Activated naive CD8-positive, alpha-beta T cell (primary cell): Measurements from ENCODE around the gene BACH2.
"Not testable (repeated sequence)": the region's sequence is repeated elsewhere in the genome, so short reads cannot be mapped to it uniquely, and the experiment has no call there.

ENCODE experiments used
- H3K27ac Mint-ChIP-seq: one replicate; pipeline ENCODE4 v1.8.0; 2021; ENCODE audit warnings: mixed read lengths
- H3K27me3 Mint-ChIP-seq: one replicate; pipeline ENCODE4 v1.8.0; 2021; ENCODE audit warnings: mixed read lengths
- H3K36me3 Mint-ChIP-seq: one replicate; pipeline ENCODE4 v1.8.0; 2021; ENCODE audit warnings: mixed read lengths
- H3K4me1 Mint-ChIP-seq: one replicate; pipeline ENCODE4 v1.8.0; 2021; ENCODE audit warnings: low read depth, mixed read lengths
- H3K4me3 Mint-ChIP-seq: one replicate; pipeline ENCODE4 v1.8.0; 2021; ENCODE audit warnings: mild to moderate bottlenecking, mixed read lengths
- H3K9me3 Mint-ChIP-seq: one replicate; pipeline ENCODE4 v1.8.0; 2021; ENCODE audit warnings: low read depth, mixed read lengths

BACH2 gene

DNA sequence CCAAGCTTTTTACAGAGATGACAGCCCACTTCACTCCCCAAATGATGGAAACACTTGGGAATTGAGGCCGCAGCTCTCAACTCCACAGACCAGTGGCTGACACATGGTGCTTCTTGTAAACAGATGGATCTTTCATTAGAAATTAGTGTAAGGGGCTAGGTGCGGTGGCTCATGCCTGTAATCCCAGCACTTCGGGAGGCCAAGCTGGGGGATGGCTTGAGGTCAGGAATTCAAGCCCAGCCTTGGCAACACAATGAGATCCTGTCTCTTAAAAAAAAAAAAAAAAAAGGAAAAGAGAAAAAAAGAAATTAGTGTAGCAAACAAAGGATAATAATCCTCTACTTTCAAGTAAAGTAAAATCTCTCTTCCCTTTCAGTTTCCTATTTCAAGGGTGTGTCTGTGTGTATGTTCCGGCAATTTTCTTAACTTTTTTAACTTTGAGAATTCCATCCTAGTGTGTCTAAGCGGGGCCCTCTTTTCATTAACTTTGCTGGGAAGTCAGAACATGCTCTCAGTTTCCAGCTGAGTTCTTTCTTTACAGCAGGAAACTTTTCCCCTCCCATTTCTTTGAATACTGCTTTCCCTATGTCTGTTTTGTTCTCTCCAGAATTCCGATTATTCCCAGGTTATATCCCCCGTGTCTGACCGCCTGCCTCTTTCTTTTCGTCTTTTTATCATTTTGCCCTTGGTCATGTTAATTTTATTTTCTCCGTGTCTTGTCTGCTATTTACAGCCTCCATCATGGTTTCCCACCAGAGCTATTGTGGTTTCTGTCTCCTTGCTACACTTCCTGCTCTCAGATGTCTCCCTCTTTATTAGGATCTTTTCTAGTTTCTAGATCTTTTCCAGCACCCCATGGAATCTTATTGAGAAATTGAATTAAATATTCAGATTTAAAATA is 386.4 kb downstream of the BACH2 start:
- H3K4me3 Mint-ChIP-seq, H3K27ac Mint-ChIP-seq, H3K36me3 Mint-ChIP-seq, H3K27me3 Mint-ChIP-seq, H3K4me1 Mint-ChIP-seq, H3K9me3 Mint-ChIP-seq: not testable (repeated sequence)

DNA sequence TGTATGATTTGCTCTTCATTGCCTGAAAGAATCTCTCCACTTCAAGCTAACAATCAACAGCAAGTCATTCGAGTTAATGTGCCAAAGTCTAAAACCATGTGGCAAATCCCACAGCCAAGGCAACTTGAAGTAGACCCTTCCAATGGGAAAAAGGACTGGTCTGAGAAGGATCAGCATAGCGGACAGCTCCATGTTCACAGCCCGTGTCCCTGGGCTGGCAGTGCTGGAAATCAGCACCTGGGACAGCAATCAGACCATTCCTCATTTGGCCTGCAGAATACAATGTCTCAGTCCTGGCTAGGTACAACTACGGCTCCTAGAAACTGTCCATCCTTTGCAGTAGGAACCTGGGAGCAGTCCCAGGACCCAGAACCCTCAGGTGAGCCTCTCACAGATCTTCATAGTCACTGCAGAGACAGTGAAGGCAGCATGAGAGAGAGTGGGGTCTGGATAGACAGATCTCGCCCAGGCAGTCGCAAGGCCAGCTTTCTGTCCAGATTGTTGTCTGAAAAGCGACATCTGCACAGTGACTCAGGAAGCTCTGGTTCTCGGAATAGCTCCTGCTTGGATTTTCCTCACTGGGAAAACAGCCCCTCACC is 401.3 kb downstream of the BACH2 start:
- no peaks in the 10 kb centered on the region for H3K9me3 Mint-ChIP-seq
- H3K27me3 Mint-ChIP-seq = peaks cover 29% of the 10 kb centered on the region
- H3K36me3 Mint-ChIP-seq = no peaks in the 10 kb centered on the region
- no peak overlapping the region for H3K27ac Mint-ChIP-seq
- H3K4me1 Mint-ChIP-seq = peaks cover 2% of the 10 kb centered on the region
- H3K4me3 Mint-ChIP-seq = no peak overlapping the region

DNA sequence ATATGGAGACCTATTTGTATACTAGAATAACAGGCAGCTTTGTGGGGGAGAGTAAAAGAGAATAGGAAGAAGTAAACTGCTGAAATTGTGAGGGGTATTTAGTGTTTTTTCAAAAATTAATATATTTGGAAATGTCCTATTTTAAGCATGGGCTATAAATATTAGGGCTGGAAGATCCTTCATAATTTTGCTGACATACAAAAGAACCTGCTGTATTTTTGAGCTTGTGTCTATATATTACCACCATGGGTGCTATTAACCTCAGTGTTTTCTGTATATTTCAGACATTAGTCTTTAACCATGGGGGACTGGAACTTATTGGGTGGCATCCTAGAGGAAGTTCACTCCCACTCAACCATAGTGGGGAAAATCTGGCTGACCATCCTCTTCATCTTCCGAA is 402.5 kb downstream of the BACH2 start, which contains the start of gene GJA10:
TSS of gene GJA10 (plus strand) at position 301 of the 400 bp plus-strand sequence. CDS start at position 301, 0 bp downstream.
- Mint-ChIP-seq H3K4me3 (no peak within 1 kb of the TSS), H3K4me1 (peaks cover 2% of the 10 kb centered on the region), H3K9me3 (no peaks in the 10 kb centered on the region), H3K27me3 (peaks cover 28% of the 10 kb centered on the region), H3K27ac (no peak within 1 kb of the TSS), H3K36me3 (no peaks in the 10 kb centered on the region)

DNA sequence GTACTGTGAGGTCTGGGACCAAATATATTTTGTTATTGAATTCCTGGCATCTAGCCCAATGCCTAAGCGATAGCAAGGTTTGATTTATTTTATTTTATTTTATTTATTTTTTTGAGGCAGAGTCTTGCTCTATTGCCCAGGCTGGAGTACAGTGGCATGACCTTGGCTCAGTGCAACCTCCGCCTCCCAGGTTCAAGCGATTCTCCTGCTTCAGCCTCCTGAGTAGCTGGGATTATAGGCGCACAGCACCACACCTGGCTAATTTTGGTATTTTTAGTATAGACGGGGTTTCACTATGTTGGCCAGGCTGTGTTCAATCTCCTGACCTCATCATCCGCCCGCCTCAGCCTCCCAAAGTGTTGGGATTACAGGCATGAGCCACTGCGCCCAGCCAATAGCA is 404.1 kb downstream of the BACH2 start:
- not testable (repeated sequence) for H3K27ac Mint-ChIP-seq, H3K36me3 Mint-ChIP-seq, H3K4me3 Mint-ChIP-seq, H3K9me3 Mint-ChIP-seq, H3K4me1 Mint-ChIP-seq
- peaks cover 29% of the 10 kb centered on the region for H3K27me3 Mint-ChIP-seq

DNA sequence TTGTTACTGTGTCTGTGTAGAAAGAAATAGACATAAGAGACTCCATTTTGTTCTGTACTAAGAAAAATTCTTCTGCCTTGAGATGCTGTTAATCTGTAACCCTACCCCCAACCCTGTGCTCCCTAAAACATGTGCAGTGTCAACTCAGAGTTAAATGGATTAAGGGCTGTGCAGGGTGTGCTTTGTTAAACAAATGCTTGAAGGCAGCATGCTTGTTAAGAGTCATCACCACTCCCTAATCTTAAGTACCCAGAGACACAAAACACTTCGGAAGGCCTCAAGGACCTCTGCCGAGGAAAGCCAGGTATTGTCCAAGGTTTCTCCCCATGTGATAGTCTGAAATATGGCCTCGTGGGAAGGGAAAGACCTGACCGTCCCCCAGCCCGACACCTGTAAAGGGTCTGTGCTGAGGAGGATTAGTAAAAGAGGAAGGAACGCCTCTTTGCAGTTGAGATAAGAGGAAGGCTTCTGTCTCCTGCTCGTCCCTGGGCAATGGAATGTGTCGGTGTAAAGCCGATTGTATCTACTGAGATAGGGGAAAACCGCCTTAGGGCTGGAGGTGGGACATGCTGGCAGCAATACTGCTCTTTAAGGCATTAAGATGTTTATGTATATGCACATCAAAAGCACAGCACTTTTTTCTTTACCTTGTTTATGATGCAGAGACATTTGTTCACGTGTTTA is 405.7 kb downstream of the BACH2 start:
- H3K27me3 Mint-ChIP-seq = peaks cover 25% of the 10 kb centered on the region
- H3K9me3 Mint-ChIP-seq, H3K4me3 Mint-ChIP-seq, H3K36me3 Mint-ChIP-seq, H3K27ac Mint-ChIP-seq, H3K4me1 Mint-ChIP-seq: not testable (repeated sequence)

DNA sequence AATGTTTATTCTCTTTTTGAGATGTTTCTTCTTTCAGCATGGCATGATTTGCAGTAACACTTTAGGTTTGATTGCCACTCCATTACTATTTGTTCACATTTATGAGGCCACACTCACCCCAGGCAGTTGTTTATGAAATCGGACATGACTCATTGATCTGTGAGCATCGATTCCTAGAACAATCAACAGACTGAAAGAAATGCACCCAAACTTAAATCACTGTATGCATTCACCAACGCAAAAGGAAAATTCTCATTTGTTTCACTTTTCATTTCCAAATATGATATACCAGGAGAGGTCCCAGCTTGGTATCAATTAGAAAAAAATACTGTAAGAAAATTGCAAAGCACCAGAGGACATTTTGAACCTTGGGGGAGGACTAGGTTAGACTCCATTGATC is 407.8 kb downstream of the BACH2 start:
- Mint-ChIP-seq H3K27ac (no peak overlapping the region), H3K9me3 (no peaks in the 10 kb centered on the region), H3K4me3 (no peak overlapping the region), H3K36me3 (no peaks in the 10 kb centered on the region), H3K4me1 (peaks cover 3% of the 10 kb centered on the region), H3K27me3 (peaks cover 17% of the 10 kb centered on the region)

DNA sequence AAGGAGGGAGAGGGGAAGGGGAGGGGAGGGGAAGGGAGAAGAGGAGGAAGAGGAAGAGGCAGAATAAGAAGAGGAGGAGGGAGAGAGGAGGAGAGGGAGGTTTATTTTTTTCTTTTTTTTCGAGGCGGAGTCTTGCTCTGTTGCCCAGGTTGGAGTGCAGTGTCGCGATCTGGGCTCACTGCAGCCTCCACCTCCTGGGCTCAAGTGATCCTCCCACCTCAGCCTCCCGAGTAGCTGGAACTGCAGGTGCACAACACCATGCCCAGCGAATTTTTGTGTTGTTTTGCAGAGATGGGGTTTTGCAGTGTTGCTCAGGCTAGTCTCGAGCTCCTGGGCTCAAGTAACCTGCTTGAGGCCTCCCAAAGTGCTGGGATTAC is 408.5 kb downstream of the BACH2 start:
- Mint-ChIP-seq H3K27ac (no peak overlapping the region), H3K4me3 (no peak overlapping the region), H3K27me3 (peaks cover 10% of the 10 kb centered on the region)

DNA sequence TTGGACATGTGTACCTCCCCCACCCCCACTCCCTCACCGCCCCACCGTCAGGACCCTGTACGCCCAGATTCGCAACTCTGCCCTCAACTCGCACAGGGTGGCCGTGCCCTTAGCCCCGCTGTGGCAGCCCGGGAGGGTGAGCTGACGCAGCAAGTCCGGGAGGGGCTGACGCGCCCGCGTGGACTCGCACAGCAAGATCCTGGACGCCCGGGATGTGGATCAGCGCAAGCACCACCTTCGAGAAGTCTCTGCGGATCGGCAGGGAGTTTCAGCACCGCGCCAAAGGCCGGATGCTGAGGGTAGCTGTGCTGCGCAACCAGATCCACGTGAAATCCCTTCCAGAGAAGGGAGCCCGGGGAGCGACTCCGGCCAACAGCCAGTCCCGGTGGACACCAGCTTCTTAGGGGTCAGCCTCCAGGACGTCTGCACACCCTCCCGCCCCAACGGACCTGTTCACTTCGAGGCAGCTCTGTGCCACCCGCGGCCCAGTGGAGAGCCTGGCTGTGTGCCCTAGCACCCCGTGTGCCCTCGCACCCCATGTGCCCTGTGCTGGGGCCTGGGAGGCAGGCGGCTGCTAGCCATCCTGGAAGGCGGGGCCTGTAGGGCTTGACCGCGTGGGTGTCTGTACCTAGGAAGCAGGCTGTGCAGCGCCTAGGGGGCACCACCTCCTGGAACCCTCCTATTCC is 409.0 kb downstream of the BACH2 start:
- H3K4me1 Mint-ChIP-seq = peaks cover 3% of the 10 kb centered on the region
- H3K36me3 Mint-ChIP-seq = no peaks in the 10 kb centered on the region
- H3K27me3 Mint-ChIP-seq = peaks cover 8% of the 10 kb centered on the region
- H3K27ac Mint-ChIP-seq = no peak overlapping the region
- no peak overlapping the region for H3K4me3 Mint-ChIP-seq
- H3K9me3 Mint-ChIP-seq = no peaks in the 10 kb centered on the region

More for the DNA sequence above, 408.5 kb downstream of the BACH2 start:
- Mint-ChIP-seq H3K9me3 (no peaks in the 10 kb centered on the region), H3K36me3 (no peaks in the 10 kb centered on the region), H3K4me1 (peaks cover 3% of the 10 kb centered on the region)

DNA sequence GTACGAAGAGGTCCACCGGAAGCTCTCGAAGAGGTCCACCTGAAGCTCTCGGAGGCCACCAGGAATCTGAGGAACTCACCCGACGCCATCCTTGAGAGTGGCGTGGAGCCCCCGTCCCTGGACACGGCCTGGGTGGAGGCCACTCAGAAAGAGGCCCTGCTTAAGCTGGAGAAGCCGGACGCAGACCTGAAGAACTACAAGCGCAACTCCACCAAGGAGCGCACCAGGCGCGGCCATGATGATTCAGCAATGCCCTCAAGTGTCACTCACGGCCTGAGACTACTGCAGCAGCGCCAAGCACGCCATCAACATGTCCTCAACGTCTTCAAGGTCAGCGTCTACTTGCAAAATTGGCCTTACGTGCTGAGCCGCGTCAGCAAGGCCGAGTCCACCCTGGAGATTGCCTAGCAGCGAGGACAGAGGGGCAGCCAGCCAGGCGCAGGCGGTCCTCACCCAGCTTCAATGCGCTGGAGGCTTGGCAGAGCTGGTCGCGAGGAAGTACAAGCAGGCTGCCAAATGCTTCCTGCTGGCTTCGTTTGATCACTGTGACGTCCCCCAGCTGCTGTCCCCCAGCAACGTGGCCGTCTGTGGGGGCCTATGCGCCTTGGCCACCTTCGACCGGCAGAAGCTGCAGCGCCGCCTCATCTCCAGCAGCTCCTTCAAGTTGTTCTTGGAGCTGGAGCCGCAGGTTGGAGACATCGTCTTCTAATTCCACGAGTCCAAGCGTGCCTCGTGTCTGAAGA is 410.1 kb downstream of the BACH2 start:
- H3K4me1 Mint-ChIP-seq = peaks cover 2% of the 10 kb centered on the region

More for the DNA sequence above, 410.1 kb downstream of the BACH2 start:
- no peaks in the 10 kb centered on the region for H3K9me3 Mint-ChIP-seq
- no peak overlapping the region for H3K4me3 Mint-ChIP-seq
- no peaks in the 10 kb centered on the region for H3K36me3 Mint-ChIP-seq
- H3K27me3 Mint-ChIP-seq = peaks cover 6% of the 10 kb centered on the region
- no peak overlapping the region for H3K27ac Mint-ChIP-seq
